Mucosa of rectum (tissue), 2 donors: ENCODE measurements around the gene OR2G2.

Experiments used
- H3K27ac ChIP-seq, 2 donors: one replicate each; pipeline ENCODE4 v1.7.0; 2013; ENCODE audit warnings: inconsistent platforms in 2 of 2, low read depth in 2 of 2, low read length in 2 of 2
- H3K27me3 ChIP-seq, 2 donors: one replicate each; pipeline ENCODE4 v1.7.0; 2013; ENCODE audit warnings: low read length in 2 of 2; ENCODE audit not compliant: control insufficient read depth in 2 of 2, insufficient read depth in 2 of 2
- H3K36me3 ChIP-seq, 2 donors: one replicate each; pipeline ENCODE4 v1.7.0; 2013; ENCODE audit warnings: low read length in 2 of 2; ENCODE audit not compliant: control insufficient read depth in 2 of 2, insufficient read depth in 2 of 2
- H3K4me1 ChIP-seq, 2 donors: one replicate each; pipeline ENCODE4 v1.7.0; 2013; ENCODE audit warnings: low read length in 2 of 2, mild to moderate bottlenecking in 1 of 2; ENCODE audit not compliant: control insufficient read depth in 2 of 2, insufficient read depth in 2 of 2
- H3K4me3 ChIP-seq, 2 donors: one replicate each; pipeline ENCODE4 v1.7.0; 2013; ENCODE audit warnings: low read length in 2 of 2
- H3K9ac ChIP-seq, 2 donors: one replicate each; pipeline ENCODE4 v1.7.0; 2013; ENCODE audit warnings: low read length in 2 of 2, low read depth in 1 of 2, mild to moderate bottlenecking in 1 of 2
- H3K9me3 ChIP-seq, 2 donors: one replicate each; pipeline ENCODE4 v1.7.0; 2013; ENCODE audit warnings: low read length in 2 of 2; ENCODE audit not compliant: control insufficient read depth in 2 of 2
- donor health status: healthy.
- donor health status: Normal muscosa, but diverticular disease.

The OR2G2 gene

DNA sequence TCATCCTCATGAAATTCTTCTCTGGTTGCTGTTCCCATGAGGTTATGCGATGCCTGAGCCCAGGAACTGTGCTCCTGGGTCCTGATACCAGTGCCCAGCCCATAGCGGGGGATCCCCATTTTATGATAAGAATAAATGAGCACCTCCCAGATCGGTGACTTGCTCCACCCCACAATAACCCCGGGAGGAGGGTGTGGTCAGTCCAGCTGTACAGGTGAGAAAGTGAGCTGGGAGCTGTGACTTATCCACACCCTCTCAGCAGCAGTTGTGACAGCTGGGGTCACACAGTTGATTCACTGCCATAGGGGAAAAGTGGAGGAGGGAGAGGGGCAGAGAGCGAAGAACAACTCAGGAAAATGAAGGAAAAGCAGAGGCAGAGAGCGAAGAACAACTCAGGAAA, 50.6 kb downstream of the OR2G2 start:
- H3K27ac ChIP-seq: peak overlapping the region in 1 of 2 donors; percentile 80
- H3K36me3 ChIP-seq: no peaks in the 10 kb centered on the region
- no peaks in the 10 kb centered on the region for H3K27me3 ChIP-seq
- no peak overlapping the region for H3K9ac ChIP-seq
- peak overlapping the region; percentile 26 to 71 for H3K4me3 ChIP-seq
- no peaks in the 10 kb centered on the region for H3K9me3 ChIP-seq
- H3K4me1 ChIP-seq: peaks cover 0 to 7% of the 10 kb centered on the region in 2 donors
